H1 (cell line): ENCODE results near the gene CTNND2. TPM values are rescaled to one million over a fixed set of nuclear protein-coding genes. Genes with fewer than 3 reads are reported as not detected.

ENCODE experiments used
- CTCF ChIA-PET: fragments of 300-600 bp; sonication (Branson Sonifier 250); formaldehyde crosslinking; loops from one replicate; lab custom pipeline; 2021; ENCODE audit not compliant: partially characterized antibody; lab: Charles Lee
- POLR2A ChIA-PET: fragments of 300-600 bp; sonication (Branson Sonifier 250); formaldehyde crosslinking; loops from one replicate; lab custom pipeline; 2021; ENCODE audit warnings: inconsistent platforms; ENCODE audit not compliant: partially characterized antibody; lab: Charles Lee
- DNase-seq, 2 experiments: peaks; one replicate each; pipeline versions ENCODE4 v3.0.0 to v3.0.0-alpha.2; 2010 to 2022; ENCODE audit warnings: low spot score in 2 of 2, low read depth in 1 of 2, mixed read lengths in 1 of 2
- FAIRE-seq: peaks from 2 replicates; lab custom pipeline; 2011; peaks lifted over from hg19 to GRCh38; lab: Jason Lieb, UNC
- H2AFZ ChIP-seq: 2 replicates; pipeline ENCODE4 v1.8.1; 2012; ENCODE audit warnings: low read length, inconsistent platforms
- H2AK5ac ChIP-seq: 2 replicates; pipeline ENCODE4 v1.6.1; 2013; ENCODE audit warnings: low read depth, low read length
- H2BK120ac ChIP-seq: replicated peaks from 2 replicates; pipeline ENCODE3; 2013; ENCODE audit warnings: low read depth, low read length, inconsistent platforms
- H2BK12ac ChIP-seq: 2 replicates; pipeline ENCODE4 v1.6.1; 2013; ENCODE audit warnings: low read depth, low read length
- H2BK15ac ChIP-seq: 2 replicates; pipeline ENCODE4 v1.6.1; 2013; ENCODE audit warnings: low read length
- H2BK20ac ChIP-seq: 2 replicates; pipeline ENCODE4 v1.6.1; 2013; ENCODE audit warnings: low read length
- H2BK5ac ChIP-seq: 2 replicates; pipeline ENCODE4 v1.6.1; 2013; ENCODE audit warnings: low read depth, low read length
- H3K14ac ChIP-seq: 2 replicates; pipeline ENCODE4 v1.6.1; 2013; ENCODE audit warnings: inconsistent platforms; ENCODE audit not compliant: insufficient read length
- H3K18ac ChIP-seq: 2 replicates; pipeline ENCODE4 v1.6.1; 2013; ENCODE audit warnings: low read length; ENCODE audit errors: extremely low read depth
- H3K23ac ChIP-seq: 2 replicates; pipeline ENCODE4 v1.6.1; 2013; ENCODE audit warnings: inconsistent platforms; ENCODE audit not compliant: insufficient read length
- H3K23me2 ChIP-seq: 2 replicates; pipeline ENCODE4 v1.6.1; 2013; ENCODE audit warnings: low read depth, low read length
- H3K27ac ChIP-seq: 2 replicates; pipeline ENCODE4 v1.6.1; 2011; ENCODE audit warnings: low read depth, low read length, inconsistent platforms
- H3K27me3 ChIP-seq, 4 experiments: replicated peaks in 1 of 4; 1 replicate in 1 of 4; 2 replicates in 3 of 4; pipeline versions ENCODE4 v1.6.1 to v1.8.1; 2011 to 2013; ENCODE audit warnings: low read length in 3 of 4, mild to moderate bottlenecking in 3 of 4, inconsistent platforms in 2 of 4, mixed read lengths in 2 of 4, moderate library complexity in 1 of 4; ENCODE audit not compliant: control insufficient read depth in 3 of 4, insufficient read depth in 3 of 4; ENCODE audit errors: extremely low read depth in 1 of 4
- H3K36me3 ChIP-seq, 4 experiments: 2 replicates each; pipeline versions ENCODE4 v1.6.1 to v1.8.1; 2011 to 2013; ENCODE audit warnings: mild to moderate bottlenecking in 4 of 4, low read length in 3 of 4, moderate library complexity in 2 of 4, control low read depth in 1 of 4, inconsistent platforms in 1 of 4; ENCODE audit not compliant: insufficient read depth in 4 of 4, control insufficient read depth in 2 of 4
- H3K4ac ChIP-seq: replicated peaks from 2 replicates; pipeline ENCODE3; 2013; ENCODE audit warnings: low read length, low read depth, mixed read lengths, inconsistent platforms; ENCODE audit not compliant: insufficient read length
- H3K4me1 ChIP-seq, 4 experiments: replicated peaks in 1 of 4; 1 replicate in 1 of 4; 2 replicates in 3 of 4; pipeline versions ENCODE4 v1.6.1 to v1.8.1; 2011 to 2013; ENCODE audit warnings: low read length in 3 of 4, inconsistent platforms in 2 of 4, mixed read lengths in 1 of 4; ENCODE audit not compliant: insufficient read depth in 4 of 4, control insufficient read depth in 3 of 4
- H3K4me2 ChIP-seq, 2 experiments: 2 replicates each; pipeline versions ENCODE4 v1.6.1 to v1.8.1; 2011 to 2013; ENCODE audit warnings: low read depth in 2 of 2, low read length in 2 of 2, control low read depth in 1 of 2, inconsistent platforms in 1 of 2, mild to moderate bottlenecking in 1 of 2; ENCODE audit not compliant: insufficient read depth in 1 of 2
- H3K4me3 ChIP-seq, 4 experiments: fragments of 200-600, 300-600 bp in 1 of 4; sonication (generic), shearing (Covaris generic), sonication (Bioruptor Twin) in 1 of 4; 2 replicates each; pipeline versions ENCODE4 v1.5.1 to v1.8.1; 2011 to 2016; ENCODE audit warnings: low read length in 4 of 4, low read depth in 3 of 4, control low read depth in 2 of 4, inconsistent platforms in 2 of 4, mild to moderate bottlenecking in 2 of 4, mixed read lengths in 1 of 4, moderate library complexity in 1 of 4; ENCODE audit not compliant: insufficient read depth in 2 of 4; ENCODE audit errors: extremely low read depth in 1 of 4
- H3K56ac ChIP-seq: replicated peaks from 2 replicates; pipeline ENCODE3; 2013; ENCODE audit warnings: low read depth, mild to moderate bottlenecking, mixed read lengths, low read length, inconsistent platforms; ENCODE audit not compliant: insufficient read length
- H3K79me1 ChIP-seq: 2 replicates; pipeline ENCODE4 v1.6.1; 2013; ENCODE audit warnings: low read depth, low read length, control low read depth
- H3K79me2 ChIP-seq, 2 experiments: 2 replicates each; pipeline versions ENCODE4 v1.6.1 to v1.8.1; 2012 to 2013; ENCODE audit warnings: low read length in 2 of 2, mild to moderate bottlenecking in 2 of 2, inconsistent platforms in 1 of 2; ENCODE audit not compliant: insufficient read depth in 2 of 2, control insufficient read depth in 1 of 2
- H3K9ac ChIP-seq, 4 experiments: replicated peaks in 1 of 4; 1 replicate in 1 of 4; 2 replicates in 3 of 4; pipeline versions ENCODE4 v1.6.1 to v1.8.1; 2011 to 2013; ENCODE audit warnings: low read depth in 3 of 4, low read length in 3 of 4, control low read depth in 2 of 4, mild to moderate bottlenecking in 2 of 4, moderate library complexity in 2 of 4, inconsistent platforms in 1 of 4; ENCODE audit errors: extremely low read depth in 1 of 4
- H3K9me3 ChIP-seq, 2 experiments: 2 replicates each; pipeline versions ENCODE4 v1.6.1 to v1.8.1; 2012 to 2013; ENCODE audit warnings: mild to moderate bottlenecking in 2 of 2, moderate library complexity in 2 of 2, control low read depth in 1 of 2, inconsistent platforms in 1 of 2, low read depth in 1 of 2, low read length in 1 of 2, mixed read lengths in 1 of 2; ENCODE audit not compliant: insufficient read depth in 2 of 2
- H4K20me1 ChIP-seq, 2 experiments: replicated peaks in 1 of 2; 2 replicates each; pipeline versions ENCODE3 to v1.8.1; 2011 to 2013; ENCODE audit warnings: inconsistent platforms in 2 of 2, low read length in 2 of 2, mild to moderate bottlenecking in 1 of 2; ENCODE audit not compliant: insufficient read depth in 2 of 2, control insufficient read depth in 1 of 2
- H4K5ac ChIP-seq: 2 replicates; pipeline ENCODE4 v1.6.1; 2013; ENCODE audit warnings: low read length, low read depth, mixed read lengths, inconsistent platforms; ENCODE audit not compliant: insufficient read length
- H4K8ac ChIP-seq: 2 replicates; pipeline ENCODE4 v1.8.0; 2013; ENCODE audit warnings: mild to moderate bottlenecking, moderate library complexity, low read length, inconsistent platforms; ENCODE audit not compliant: insufficient read depth; ENCODE audit errors: extremely low read depth
- H4K91ac ChIP-seq: replicated peaks from 2 replicates; pipeline ENCODE3; 2013; ENCODE audit warnings: low read length, mixed read lengths, inconsistent platforms; ENCODE audit not compliant: insufficient read length
- CEBPB ChIP-seq: IDR thresholded peaks from 2 replicates; pipeline ENCODE4 v1.6.1; 2012; ENCODE audit warnings: low read depth, low read length
- GABPA ChIP-seq: IDR thresholded peaks from 2 replicates; pipeline ENCODE4 v1.6.1; 2011; ENCODE audit warnings: mild to moderate bottlenecking, low read length, moderate library complexity, borderline replicate concordance; ENCODE audit not compliant: insufficient read depth
- HDAC2 ChIP-seq, 2 experiments: fragments of 300-600 bp in 1 of 2; sonication (generic) in 1 of 2; IDR thresholded peaks; 2 replicates each; pipeline ENCODE4 v1.6.1; 2011 to 2012; ENCODE audit warnings: low read depth in 2 of 2, low read length in 2 of 2, mild to moderate bottlenecking in 2 of 2, moderate library complexity in 2 of 2, borderline replicate concordance in 1 of 2, inconsistent platforms in 1 of 2
- MAFK ChIP-seq: IDR thresholded peaks from 2 replicates; pipeline ENCODE4 v1.6.1; 2012; ENCODE audit warnings: low read depth, mild to moderate bottlenecking, improper control_type of control experiment, low read length
- POLR2AphosphoS5 ChIP-seq: IDR thresholded peaks from 2 replicates; pipeline ENCODE4 v1.6.1; 2011; ENCODE audit warnings: low read depth, low read length
- SP1 ChIP-seq: IDR thresholded peaks from 2 replicates; pipeline ENCODE4 v1.6.1; 2011; ENCODE audit warnings: low read depth, low read length
- SP4 ChIP-seq: IDR thresholded peaks from 2 replicates; pipeline ENCODE4 v1.6.1; 2012; ENCODE audit warnings: low read length, inconsistent platforms
- TBP ChIP-seq: IDR thresholded peaks from 2 replicates; pipeline ENCODE4 v1.6.1; 2011; ENCODE audit warnings: low read depth, low read length, improper control_type of control experiment
- WGBS, 2 experiments: shearing (Covaris generic) in 1 of 2; methylation state at CpG; one replicate each; pipeline versions ENCODE4 v1.1.6 to v1.1.7; 2013 to 2015; ENCODE audit warnings: low lambda C conversion rate in 2 of 2, mixed read lengths in 2 of 2, inconsistent platforms in 1 of 2, low coverage in 1 of 2, missing lambda C conversion rate in 1 of 2; ENCODE audit not compliant: insufficient replicate concordance in 2 of 2, insufficient coverage in 1 of 2, insufficient read length in 1 of 2; ENCODE audit errors: extremely low coverage in 1 of 2, missing lambda C conversion rate in 1 of 2; 5-methylcytosine and 5-hydroxymethylcytosine counted together
- polyA plus RNA-seq, 7 experiments: library from polyadenylated mRNA; depleted of rRNA in 3 of 7; stranded (reverse) in 5 of 7; unstranded in 2 of 7; fragments of >200 nt in 5 of 7; fragments of 200-250 nt in 2 of 7; gene quantifications; 1 replicate in 5 of 7; 2 replicates in 1 of 7; 4 replicates in 1 of 7; pipeline versions ENCODE4 v1.2.1 to v1.2.3, GENCODE V29; 2011 to 2013; ENCODE audit warnings: missing spikeins in 2 of 7, mixed read lengths in 2 of 7
- total RNA-seq: library from RNA; stranded (reverse); fragmentation: NEBNext Ultra II Directional; extraction: Animal tissue kit (Norgen Biotek cat#: 25700); gene quantifications from 2 replicates; pipeline ENCODE4 v1.2.1, GENCODE V29; 2021

The CTNND2 gene
- total and polyA plus RNA-seq, 2 of the 8 experiments (the other 6 are each of a cell fraction or from before 2014, with no cell fraction given), result 7.4 to 14.2 TPM

- Histone ChIP-seq H3K79me1 (no peaks in the 10 kb centered on the region), H3K4ac (peak overlapping the region; percentile 58), H3K4me1 (no peaks in the 10 kb centered on the region), H2BK12ac (no peak overlapping the region; the same call in 1 of the 2 replicates), H2BK5ac (no peak overlapping the region), H4K20me1 (peaks cover 0 to 6% of the 10 kb centered on the region in 2 experiments), H3K36me3 (no peaks in the 10 kb centered on the region), H3K18ac (no peak overlapping the region), H3K4me2 (no peak overlapping the region), H3K23me2 (peaks cover 8% of the 10 kb centered on the region; the same call in 1 of the 2 replicates), H3K79me2 (no peaks in the 10 kb centered on the region), H2BK120ac (no peak overlapping the region), H4K5ac (no peak overlapping the region), H4K8ac (no peak overlapping the region)
- POLR2A ChIA-PET, result no interaction called here
- DNase-seq, result no peak
- no peak for FAIRE-seq
- TF ChIP-seq GABPA (no peak), SP4 (no peak), SP1 (no peak), TBP (no peak), POLR2AphosphoS5 (no peak), HDAC2 (IDR thresholded peaks at IDR 0.05; ENCODE audit: borderline replicate concordance in 1 of 2, low read depth in 2 of 2, low read length in 2 of 2) (no peak), MAFK (no peak), CEBPB (no peak)
- TF ChIP-seq, all 59 proteins: peak for 0
- CTCF ChIA-PET, result interaction anchor here (0.7 to 1.7 kb wide), 10 partner anchors 9 to 485 kb away, joined by 3 to 8 read pairs (median 4); no protein-coding TSS in a partner anchor
- H4K91ac ChIP-seq, result peak overlapping the region; percentile 38
- no peak overlapping the region for H3K23ac ChIP-seq
- WGBS, 2 experiments, result 88 to 100% methylated on average over 2 to 5 of the region's 5 CpGs
- peak overlapping the region; percentile 95; the same call in 1 of the 2 replicates for H2AK5ac ChIP-seq
- peak overlapping the region; percentile 12; the same call in 1 of the 2 replicates for H3K27ac ChIP-seq
- H3K9me3 ChIP-seq, result no peaks in the 10 kb centered on the region
- H2BK20ac ChIP-seq, result no peak overlapping the region
- no peaks in the 10 kb centered on the region for H3K27me3 ChIP-seq
- no peak overlapping the region for H3K9ac ChIP-seq
- no peak overlapping the region for H3K4me3 ChIP-seq
- no peak overlapping the region for H2AFZ ChIP-seq
- H3K56ac ChIP-seq, result peak overlapping the region; percentile 98
- H3K14ac ChIP-seq, result no peak overlapping the region
- H2BK15ac ChIP-seq, result no peak overlapping the region
Observed at GRCh38 chr5:11181940-11182339, 722.3 kb downstream of the CTNND2 start.
